ENCODE measurements around the gene MIA2. TPM values are rescaled to one million over a fixed set of nuclear protein-coding genes. Genes with fewer than 3 reads are reported as not detected.
"Not testable (repeated sequence)": the region's sequence is repeated elsewhere in the genome, so short reads cannot be mapped to it uniquely, and the experiment has no call there.

Gene MIA2
- total and polyA plus RNA-seq, 4 donors, result 39.2 to 106 (median 56.4) TPM

GRCh38 chr14:39203659-39204606, 29.8 kb upstream of the MIA2 start:
- Histone ChIP-seq H3K4me3 (ENCODE audit: low read depth in 1 of 3, low read length in 3 of 3) (no peak overlapping the region), H3K36me3 (ENCODE audit: control insufficient read depth in 4 of 4, insufficient read depth in 3 of 4, low read depth in 1 of 4, low read length in 3 of 4) (no peaks in the 10 kb centered on the region), H3K9me3 (ENCODE audit: control insufficient read depth in 4 of 4, low read length in 3 of 4) (no peaks in the 10 kb centered on the region), H3K27me3 (ENCODE audit: control insufficient read depth in 4 of 4, insufficient read depth in 4 of 4, low read length in 3 of 4) (no peaks in the 10 kb centered on the region), H3K4me1 (ENCODE audit: control insufficient read depth in 4 of 4, insufficient read depth in 4 of 4, low read length in 3 of 4) (no peaks in the 10 kb centered on the region), H3K27ac (ENCODE audit: low read depth in 1 of 2, low read length in 2 of 2) (no peak overlapping the region), H3K9ac (ENCODE audit: low read depth in 1 of 2, low read length in 2 of 2) (no peak overlapping the region)
- WGBS, result 82% methylated on average over 5 of the region's 5 CpGs
- TF ChIP-seq YY1 (IDR thresholded peaks at IDR 0.05) (no peak), HNF4A (conservative IDR thresholded peaks at IDR 0.05) (no peak), RXRA (IDR thresholded peaks at IDR 0.05) (no peak), HNF4G (IDR thresholded peaks at IDR 0.05) (no peak), MAX (IDR thresholded peaks at IDR 0.05) (no peak), CTCF (IDR thresholded peaks at IDR 0.05; ENCODE audit: low read depth, low read length, missing input control) (no peak), GABPA (IDR thresholded peaks at IDR 0.05 in 1 of 2, conservative IDR thresholded peaks at IDR 0.05 in 1 of 2) (no peak), NR2F2 (IDR thresholded peaks at IDR 0.05) (no peak), ATF3 (IDR thresholded peaks at IDR 0.05) (no peak), FOXA2 (IDR thresholded peaks at IDR 0.05) (no peak), REST (IDR thresholded peaks at IDR 0.05) (no peak), TAF1 (conservative IDR thresholded peaks at IDR 0.05) (no peak), EGR1 (IDR thresholded peaks at IDR 0.05; ENCODE audit: low read depth in 2 of 2) (no peak), ZBTB33 (IDR thresholded peaks at IDR 0.05) (no peak), RAD21 (IDR thresholded peaks at IDR 0.05) (no peak), FOXA1 (IDR thresholded peaks at IDR 0.05) (no peak), JUND (IDR thresholded peaks at IDR 0.05) (no peak), SP1 (IDR thresholded peaks at IDR 0.05) (no peak)
- no peak for DNase-seq (ENCODE audit: low spot score)

GRCh38 chr14:39207430-39207829, 26.3 kb upstream of the MIA2 start:
- not testable (repeated sequence) for H3K36me3 ChIP-seq (ENCODE audit: control insufficient read depth in 4 of 4, insufficient read depth in 3 of 4, low read depth in 1 of 4, low read length in 3 of 4); H3K4me3 ChIP-seq (ENCODE audit: low read depth in 1 of 3, low read length in 3 of 3); H3K27me3 ChIP-seq (ENCODE audit: control insufficient read depth in 4 of 4, insufficient read depth in 4 of 4, low read length in 3 of 4); H3K9ac ChIP-seq (ENCODE audit: low read depth in 1 of 2, low read length in 2 of 2); H3K4me1 ChIP-seq (ENCODE audit: control insufficient read depth in 4 of 4, insufficient read depth in 4 of 4, low read length in 3 of 4); H3K9me3 ChIP-seq (ENCODE audit: control insufficient read depth in 4 of 4, low read length in 3 of 4); DNase-seq (ENCODE audit: low spot score); H3K27ac ChIP-seq (ENCODE audit: low read depth in 1 of 2, low read length in 2 of 2)
- 86% methylated on average over 2 of the region's 2 CpGs for WGBS

Data from liver (tissue), 9 donors.